Natural killer cell (primary cell): ENCODE measurements around the gene NAA40. TPM values are rescaled to one million over a fixed set of nuclear protein-coding genes. Genes with fewer than 3 reads are reported as not detected.

Experiments
- ATAC-seq, 3 donors: fragments of 150-1000 bp in 2 of 3; fragments of 200-7000 bp in 1 of 3; cut with Tn5 transposase; 1 replicate in 1 of 3; 2 replicates in 2 of 3; pipeline ENCODE4 v1.10.0; 2021; ENCODE audit warnings: mild to moderate bottlenecking in 2 of 3, moderate library complexity in 2 of 3
- DNase-seq, 2 donors: peaks; one replicate each; pipeline versions ENCODE4 v3.0.0 to v3.0.0-alpha.2; 2013 to 2021; ENCODE audit warnings: mixed read lengths in 1 of 2
- H3K27ac ChIP-seq: one replicate; pipeline ENCODE4 v1.5.1; 2013; ENCODE audit warnings: mild to moderate bottlenecking, low read length
- H3K27me3 ChIP-seq: one replicate; pipeline ENCODE4 v1.6.1; 2013; ENCODE audit warnings: low read length; ENCODE audit not compliant: control insufficient read depth, insufficient read depth
- H3K36me3 ChIP-seq: one replicate; pipeline ENCODE4 v1.6.1; 2013; ENCODE audit warnings: low read length; ENCODE audit not compliant: control insufficient read depth, insufficient read depth
- H3K4me1 ChIP-seq: one replicate; pipeline ENCODE4 v1.6.1; 2013; ENCODE audit warnings: low read length; ENCODE audit not compliant: control insufficient read depth, insufficient read depth
- H3K4me3 ChIP-seq: one replicate; pipeline ENCODE4 v1.5.1; 2013; ENCODE audit warnings: low read length
- H3K9me3 ChIP-seq: one replicate; pipeline ENCODE4 v1.6.1; 2013; ENCODE audit warnings: low read length; ENCODE audit not compliant: control insufficient read depth, insufficient read depth
- H3K27ac Mint-ChIP-seq, 2 donors: one replicate each; pipeline ENCODE4 v1.8.0; 2022; ENCODE audit warnings: mild to moderate bottlenecking in 2 of 2, mixed read lengths in 2 of 2, moderate library complexity in 1 of 2
- H3K27me3 Mint-ChIP-seq, 2 donors: one replicate each; pipeline ENCODE4 v1.8.0; 2022; ENCODE audit warnings: low read depth in 2 of 2, mixed read lengths in 2 of 2
- H3K36me3 Mint-ChIP-seq: one replicate; pipeline ENCODE4 v1.8.0; 2022; ENCODE audit warnings: mixed read lengths
- H3K4me1 Mint-ChIP-seq, 2 donors: one replicate each; pipeline ENCODE4 v1.8.0; 2022; ENCODE audit warnings: mixed read lengths in 2 of 2
- H3K4me3 Mint-ChIP-seq: one replicate; pipeline ENCODE4 v1.8.0; 2022; ENCODE audit warnings: mild to moderate bottlenecking, moderate library complexity, mixed read lengths
- H3K9me3 Mint-ChIP-seq, 2 donors: one replicate each; pipeline ENCODE4 v1.8.0; 2022; ENCODE audit warnings: mixed read lengths in 2 of 2
- WGBS: methylation state at CpG from one replicate; pipeline ENCODE4 v1.1.7; 2013; ENCODE audit warnings: missing lambda C conversion rate; ENCODE audit not compliant: insufficient coverage; 5-methylcytosine and 5-hydroxymethylcytosine counted together
- intact Hi-C: fragments of 100-400 bp; cut with micrococcal nuclease; formaldehyde crosslinking; loops from one replicate; pipeline ENCODE4 v1.14.2; 2022
- total RNA-seq, 4 donors: library from RNA; stranded (reverse); fragments of 120-200 nt in 1 of 4; gene quantifications; one replicate each; pipeline versions ENCODE4 v1.2.3 to v1.2.4, GENCODE V29; 2013 to 2022
- TF ChIP-seq, protein P1 (sequence below): fragments of 200-600 bp; IDR thresholded peaks from one replicate; pipeline ENCODE4 v1.8.0; 2022; ENCODE audit warnings: antibody characterized with exemption

The NAA40 gene
- total RNA-seq, 3 donors from 2014 or later (not counting 1 experiment from before 2014, with no cell fraction given) = 44.8 to 72.1 (median 57.4) TPM

DNA sequence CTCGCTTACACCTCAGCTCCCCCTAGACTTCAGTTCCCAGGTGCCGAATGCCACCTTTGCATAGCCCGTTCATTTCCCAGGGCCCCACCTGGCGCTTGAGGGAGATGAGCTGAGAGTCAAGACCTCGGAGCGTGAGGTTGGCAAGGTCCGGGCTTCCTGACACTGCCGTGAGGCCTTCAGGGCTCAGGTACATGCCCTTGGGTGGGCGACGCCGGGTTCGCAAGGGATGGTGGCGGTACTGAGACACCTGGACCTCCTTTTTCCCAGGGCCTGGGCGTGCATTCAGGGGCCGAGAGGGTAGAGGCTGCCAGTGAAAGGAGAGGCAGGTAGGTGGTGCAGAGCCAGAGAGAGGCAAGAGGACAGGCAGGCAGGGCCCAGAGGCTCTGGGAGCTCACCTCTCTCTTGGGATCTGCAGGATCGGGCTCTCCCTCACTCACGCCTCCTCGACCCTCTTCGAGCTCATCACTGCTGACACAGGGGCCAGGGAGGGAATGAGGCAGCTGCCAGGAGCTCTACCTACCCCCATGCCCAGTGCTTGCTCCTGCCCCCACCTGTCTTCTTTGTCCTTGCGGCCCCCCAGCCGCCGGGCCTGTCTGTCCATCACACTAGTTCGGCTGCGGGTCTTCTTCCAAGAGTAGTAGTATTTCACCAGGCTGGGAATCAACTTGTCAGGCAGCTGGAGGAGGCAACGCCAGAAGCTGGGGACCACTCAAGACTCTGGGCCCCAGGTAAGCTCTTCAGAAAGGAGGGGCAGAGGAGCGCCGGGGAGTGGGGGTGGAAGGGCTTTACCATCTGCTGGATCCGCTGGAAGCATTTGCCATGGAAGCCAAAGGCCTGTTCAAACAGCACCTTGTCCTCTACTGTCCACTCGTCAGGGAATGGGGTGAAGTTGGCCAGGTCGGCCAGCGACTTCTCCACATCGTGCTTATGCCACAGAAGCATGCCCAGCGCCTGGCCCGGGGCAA is 24.7 kb upstream of the NAA40 start:
- Mint-ChIP-seq H3K4me3 (no peak overlapping the region), H3K36me3 (no peaks in the 10 kb centered on the region), H3K27me3 (peaks cover 0 to 5% of the 10 kb centered on the region in 2 donors), H3K4me1 (peaks cover 0 to 28% of the 10 kb centered on the region in 2 donors), H3K27ac (no peak overlapping the region), H3K9me3 (no peaks in the 10 kb centered on the region)
- DNase-seq = no peak
- H3K9me3 ChIP-seq = no peaks in the 10 kb centered on the region
- H3K4me3 ChIP-seq = no peak overlapping the region
- intact Hi-C loops = no loop called here
- H3K27ac ChIP-seq = no peak overlapping the region
- 96% methylated on average over 34 of the region's 34 CpGs for WGBS
- no peak for ATAC-seq
- peaks cover 7% of the 10 kb centered on the region for H3K27me3 ChIP-seq
- TF ChIP-seq, protein P1, sequence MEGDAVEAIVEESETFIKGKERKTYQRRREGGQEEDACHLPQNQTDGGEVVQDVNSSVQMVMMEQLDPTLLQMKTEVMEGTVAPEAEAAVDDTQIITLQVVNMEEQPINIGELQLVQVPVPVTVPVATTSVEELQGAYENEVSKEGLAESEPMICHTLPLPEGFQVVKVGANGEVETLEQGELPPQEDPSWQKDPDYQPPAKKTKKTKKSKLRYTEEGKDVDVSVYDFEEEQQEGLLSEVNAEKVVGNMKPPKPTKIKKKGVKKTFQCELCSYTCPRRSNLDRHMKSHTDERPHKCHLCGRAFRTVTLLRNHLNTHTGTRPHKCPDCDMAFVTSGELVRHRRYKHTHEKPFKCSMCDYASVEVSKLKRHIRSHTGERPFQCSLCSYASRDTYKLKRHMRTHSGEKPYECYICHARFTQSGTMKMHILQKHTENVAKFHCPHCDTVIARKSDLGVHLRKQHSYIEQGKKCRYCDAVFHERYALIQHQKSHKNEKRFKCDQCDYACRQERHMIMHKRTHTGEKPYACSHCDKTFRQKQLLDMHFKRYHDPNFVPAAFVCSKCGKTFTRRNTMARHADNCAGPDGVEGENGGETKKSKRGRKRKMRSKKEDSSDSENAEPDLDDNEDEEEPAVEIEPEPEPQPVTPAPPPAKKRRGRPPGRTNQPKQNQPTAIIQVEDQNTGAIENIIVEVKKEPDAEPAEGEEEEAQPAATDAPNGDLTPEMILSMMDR = no peak
- H3K4me1 ChIP-seq = peaks cover 32% of the 10 kb centered on the region
- peaks cover 6% of the 10 kb centered on the region for H3K36me3 ChIP-seq

DNA sequence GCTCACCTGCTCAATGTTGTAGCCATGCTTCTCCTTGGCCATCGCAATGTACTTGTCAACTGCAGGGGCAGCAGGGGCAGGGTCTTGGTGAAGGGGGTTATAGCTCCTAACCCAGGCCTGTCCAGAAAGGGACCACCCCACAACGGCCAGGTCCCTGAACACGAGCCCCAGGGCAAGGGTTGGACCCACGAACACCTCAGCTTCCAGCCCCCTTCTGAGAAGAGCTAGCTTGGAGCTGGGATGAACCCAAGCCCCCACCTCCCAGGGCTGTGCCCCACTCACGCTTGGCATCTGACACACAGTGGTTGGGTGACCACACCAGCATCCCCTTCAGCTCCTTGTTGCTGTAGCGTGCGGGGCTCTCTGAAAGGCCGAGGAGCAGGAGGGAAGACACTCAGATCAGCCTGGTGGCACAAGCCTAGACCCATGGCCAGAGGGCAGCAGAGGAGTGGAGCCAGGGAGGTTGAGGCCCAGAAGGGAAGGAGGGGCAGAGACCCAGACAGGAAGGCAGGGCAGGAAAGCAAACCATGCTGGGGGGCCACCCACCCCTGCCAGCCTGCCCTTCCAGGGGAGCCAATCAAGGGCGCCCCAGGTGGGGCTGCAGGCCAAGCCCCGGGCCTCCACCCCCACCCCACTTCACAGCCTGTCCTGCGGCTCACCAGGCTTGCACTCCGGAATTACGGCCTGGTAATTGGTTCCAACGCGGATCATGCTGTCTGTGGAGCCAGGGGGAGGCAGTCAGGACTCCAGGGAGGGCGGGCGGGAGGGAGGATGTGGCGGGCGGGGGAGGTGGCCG is 23.7 kb upstream of the NAA40 start:
- H3K27me3 ChIP-seq = peaks cover 7% of the 10 kb centered on the region
- H3K4me3 ChIP-seq = no peak overlapping the region
- Mint-ChIP-seq H3K36me3 (no peaks in the 10 kb centered on the region), H3K4me1 (peaks cover 0 to 32% of the 10 kb centered on the region in 2 donors), H3K27ac (peak overlapping the region in 1 of 2 donors; percentile 45), H3K9me3 (no peaks in the 10 kb centered on the region), H3K27me3 (peaks cover 0 to 5% of the 10 kb centered on the region in 2 donors), H3K4me3 (peak overlapping the region; percentile 31)
- ATAC-seq = no peak
- H3K36me3 ChIP-seq = peaks cover 3% of the 10 kb centered on the region
- no peak overlapping the region for H3K27ac ChIP-seq
- TF ChIP-seq, protein P1 = no peak
- DNase-seq = no peak
- intact Hi-C loops = loop anchor here (5.0 kb wide), 2 partner anchors 43 to 232 kb away; no protein-coding TSS in a partner anchor
- peaks cover 38% of the 10 kb centered on the region for H3K4me1 ChIP-seq
- 81% methylated on average over 18 of the region's 20 CpGs for WGBS
- no peaks in the 10 kb centered on the region for H3K9me3 ChIP-seq

DNA sequence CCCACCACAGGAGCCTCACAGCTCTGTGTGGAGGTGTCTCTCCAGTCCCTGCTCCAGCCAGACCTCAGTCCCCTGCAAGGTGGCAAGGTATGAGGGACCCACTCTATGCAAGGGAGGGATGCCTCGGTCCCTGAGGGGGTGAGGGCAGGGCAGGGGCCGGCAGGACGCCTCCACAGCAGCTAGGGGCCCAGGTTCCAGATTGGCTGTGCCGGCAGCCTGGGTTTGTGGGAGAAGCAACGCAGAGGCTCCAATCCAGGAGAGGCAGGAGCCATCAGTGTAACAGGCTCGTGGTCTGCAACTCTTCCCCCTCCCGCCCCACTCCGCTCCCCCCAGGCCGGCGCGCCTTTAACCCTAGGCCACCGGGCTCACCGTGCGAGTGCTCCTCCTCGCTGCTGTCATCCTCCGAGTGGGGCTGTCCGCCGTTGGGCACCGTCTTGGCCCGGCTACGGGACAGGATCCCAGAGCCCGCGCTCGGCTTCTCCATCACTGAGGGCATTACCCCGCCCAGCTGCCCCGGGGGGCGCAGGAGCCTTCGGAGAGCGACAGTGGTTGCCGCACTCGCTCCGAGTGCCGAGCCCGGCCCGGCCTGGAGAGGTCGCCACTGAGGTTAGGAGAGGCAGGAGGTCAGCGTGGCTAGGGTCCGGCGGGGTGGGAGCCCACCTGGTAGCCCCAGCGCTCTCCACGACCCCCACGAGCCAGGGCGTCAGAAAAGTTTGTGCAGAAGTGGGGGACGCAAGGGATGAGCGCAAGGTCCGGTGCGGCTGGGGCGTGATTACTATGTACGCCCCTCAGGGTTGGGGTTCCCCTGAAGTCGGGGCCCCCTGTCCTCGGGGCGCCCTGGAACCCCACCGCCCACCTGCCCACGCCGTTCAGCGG is 22.6 kb upstream of the NAA40 start:
- Mint-ChIP-seq H3K27me3 (peaks cover 0 to 5% of the 10 kb centered on the region in 2 donors), H3K4me3 (peak overlapping the region; percentile 91), H3K9me3 (no peaks in the 10 kb centered on the region), H3K4me1 (peaks cover 0 to 32% of the 10 kb centered on the region in 2 donors), H3K27ac (peak overlapping the region in 1 of 2 donors; percentile 58), H3K36me3 (no peaks in the 10 kb centered on the region)
- H3K4me1 ChIP-seq = peaks cover 38% of the 10 kb centered on the region
- H3K4me3 ChIP-seq = peak overlapping the region; percentile 39
- H3K27me3 ChIP-seq = peaks cover 7% of the 10 kb centered on the region
- ATAC-seq = peak; percentile 39 to 54 (median 50)
- no peaks in the 10 kb centered on the region for H3K36me3 ChIP-seq
- intact Hi-C loops = loop anchor here (5.0 kb wide), 2 partner anchors 44 to 231 kb away; no protein-coding TSS in a partner anchor
- TF ChIP-seq, protein P1 = peak; percentile 56
- WGBS = 7% methylated on average over 56 of the region's 56 CpGs
- no peak overlapping the region for H3K27ac ChIP-seq
- DNase-seq = peak; percentile 44
- no peaks in the 10 kb centered on the region for H3K9me3 ChIP-seq
